ENCODE data around the gene SPEF1. TPM values are rescaled to one million over a fixed set of nuclear protein-coding genes. Genes with fewer than 3 reads are reported as not detected.
A peak's percentile ranks its signal among the peaks of the same experiment; 100 is the strongest.

Gene SPEF1
- total and polyA plus RNA-seq, 2 of the 13 experiments (the other 11 are each of a cell fraction or from before 2014, with no cell fraction given), result 0.11 to 0.27 TPM

- TF ChIP-seq ZBTB44 (CRISPR knock-in tag; IDR thresholded peaks at IDR 0.05) (0 out of 2 replicates have a peak, but pooled peaks have one; percentile 20), CSRNP2 (CRISPR knock-in tag; conservative IDR thresholded peaks at IDR 0.05; ENCODE audit: low read depth) (no peak), ZNF503 (CRISPR knock-in tag; IDR thresholded peaks at IDR 0.05) (no peak), KIAA2018 (CRISPR knock-in tag; IDR thresholded peaks at IDR 0.05; ENCODE audit: borderline replicate concordance) (no peak), NFE2L1 (CRISPR knock-in tag; IDR thresholded peaks at IDR 0.05; ENCODE audit: borderline replicate concordance) (no peak), ZNF354B (CRISPR knock-in tag; IDR thresholded peaks at IDR 0.05) (peak; percentile 55; the same call in 1 of the 2 replicates), ZNF180 (CRISPR knock-in tag; IDR thresholded peaks at IDR 0.05; ENCODE audit: borderline replicate concordance, low read depth) (no peak), KLF9 (CRISPR knock-in tag; IDR thresholded peaks at IDR 0.05; ENCODE audit: low read depth) (no peak), ZNF331 (CRISPR knock-in tag; IDR thresholded peaks at IDR 0.05) (peak; percentile 96), THAP8 (CRISPR knock-in tag; IDR thresholded peaks at IDR 0.05; ENCODE audit: borderline replicate concordance) (0 out of 2 replicates have a peak, but pooled peaks have one; percentile 36), ZNF564 (CRISPR knock-in tag; IDR thresholded peaks at IDR 0.05) (no peak), MTF2 (CRISPR knock-in tag; IDR thresholded peaks at IDR 0.05; ENCODE audit: borderline replicate concordance) (peak; percentile 87; the same call in 1 of the 2 replicates)
Measured at GRCh38 chr20:3818155-3819151, 37.2 kb upstream of the SPEF1 start (continued).
